Neural crest cell (in vitro differentiated cells): ENCODE results near the gene IDH3B. TPM values are rescaled to one million over a fixed set of nuclear protein-coding genes. Genes with fewer than 3 reads are reported as not detected.

Experiments used
- DNase-seq: peaks from one replicate; pipeline ENCODE4 v3.0.0; 2021; ENCODE audit warnings: low read depth, mixed read lengths, low spot score
- H3K27ac Mint-ChIP-seq: one replicate; pipeline ENCODE4 v1.8.0; 2021; ENCODE audit warnings: mild to moderate bottlenecking, mixed read lengths; ENCODE audit not compliant: unreplicated experiment
- H3K27me3 Mint-ChIP-seq: 2 replicates; pipeline ENCODE4 v1.8.0; 2021; ENCODE audit warnings: low read depth, mild to moderate bottlenecking, mixed read lengths
- H3K36me3 Mint-ChIP-seq: 2 replicates; pipeline ENCODE4 v1.8.0; 2021; ENCODE audit warnings: low read depth, mild to moderate bottlenecking, mixed read lengths
- H3K4me1 Mint-ChIP-seq: 2 replicates; pipeline ENCODE4 v1.8.0; 2021; ENCODE audit warnings: mixed read lengths
- H3K4me3 Mint-ChIP-seq: one replicate; pipeline ENCODE4 v1.8.0; 2021; ENCODE audit warnings: mild to moderate bottlenecking, mixed read lengths
- H3K9me3 Mint-ChIP-seq: 2 replicates; pipeline ENCODE4 v1.8.0; 2021; ENCODE audit warnings: mixed read lengths
- CTCF ChIP-seq: fragments of 200-600 bp; sonication (generic); conservative IDR thresholded peaks from 2 replicates; pipeline ENCODE4 v1.5.0; 2021; ENCODE audit warnings: antibody characterized with exemption, mild to moderate bottlenecking
- total RNA-seq: library from RNA; stranded (reverse); gene quantifications from 2 replicates; pipeline ENCODE4 v1.2.1, GENCODE V29; 2021

Gene IDH3B
- total RNA-seq, 1 donor from 2014 or later = 100 TPM

- no peaks in the 10 kb centered on the region for H3K36me3 Mint-ChIP-seq
- no peak for DNase-seq
- H3K9me3 Mint-ChIP-seq = no peaks in the 10 kb centered on the region
- TF ChIP-seq CTCF = no peak
- H3K27me3 Mint-ChIP-seq = peaks cover 30% of the 10 kb centered on the region
- H3K4me1 Mint-ChIP-seq = no peaks in the 10 kb centered on the region
- no peak overlapping the region for H3K27ac Mint-ChIP-seq
- H3K4me3 Mint-ChIP-seq = no peak overlapping the region
These were observed 43.5 kb upstream of the IDH3B start for GRCh38 chr20:2707353-2708072.

- Mint-ChIP-seq H3K27me3 (peaks cover 33% of the 10 kb centered on the region), H3K4me3 (no peak overlapping the region), H3K27ac (no peak overlapping the region), H3K9me3 (no peaks in the 10 kb centered on the region), H3K36me3 (no peaks in the 10 kb centered on the region), H3K4me1 (peaks cover 2% of the 10 kb centered on the region)
- DNase-seq = no peak
- no peak for TF ChIP-seq CTCF
These were observed 42.8 kb upstream of the IDH3B start for GRCh38 chr20:2706688-2707352.

GRCh38 chr20:2705931-2706645 lies 42.1 kb upstream of the IDH3B start:
- Mint-ChIP-seq H3K4me3 (no peak overlapping the region), H3K27ac (no peak overlapping the region), H3K9me3 (no peaks in the 10 kb centered on the region), H3K4me1 (peaks cover 4% of the 10 kb centered on the region), H3K36me3 (no peaks in the 10 kb centered on the region), H3K27me3 (peaks cover 37% of the 10 kb centered on the region)
- no peak for TF ChIP-seq CTCF
- no peak for DNase-seq

GRCh38 chr20:2703716-2704475 lies 39.9 kb upstream of the IDH3B start:
- peaks cover 4% of the 10 kb centered on the region for H3K4me1 Mint-ChIP-seq
- peaks cover 42% of the 10 kb centered on the region for H3K27me3 Mint-ChIP-seq

More at GRCh38 chr20:2703716-2704475, 39.9 kb upstream of the IDH3B start:
- H3K9me3 Mint-ChIP-seq = no peaks in the 10 kb centered on the region
- no peak overlapping the region for H3K4me3 Mint-ChIP-seq
- H3K27ac Mint-ChIP-seq = no peak overlapping the region
- no peaks in the 10 kb centered on the region for H3K36me3 Mint-ChIP-seq
- no peak for DNase-seq
- TF ChIP-seq CTCF = no peak
